SW 1271 (cell line): ENCODE results near the gene ZBTB38.

Source experiments
- DNase-seq, 2 experiments: peaks; one replicate each; lab custom pipeline; 2025; lab: John Stamatoyannopoulos, UW

The ZBTB38 gene, protein sequence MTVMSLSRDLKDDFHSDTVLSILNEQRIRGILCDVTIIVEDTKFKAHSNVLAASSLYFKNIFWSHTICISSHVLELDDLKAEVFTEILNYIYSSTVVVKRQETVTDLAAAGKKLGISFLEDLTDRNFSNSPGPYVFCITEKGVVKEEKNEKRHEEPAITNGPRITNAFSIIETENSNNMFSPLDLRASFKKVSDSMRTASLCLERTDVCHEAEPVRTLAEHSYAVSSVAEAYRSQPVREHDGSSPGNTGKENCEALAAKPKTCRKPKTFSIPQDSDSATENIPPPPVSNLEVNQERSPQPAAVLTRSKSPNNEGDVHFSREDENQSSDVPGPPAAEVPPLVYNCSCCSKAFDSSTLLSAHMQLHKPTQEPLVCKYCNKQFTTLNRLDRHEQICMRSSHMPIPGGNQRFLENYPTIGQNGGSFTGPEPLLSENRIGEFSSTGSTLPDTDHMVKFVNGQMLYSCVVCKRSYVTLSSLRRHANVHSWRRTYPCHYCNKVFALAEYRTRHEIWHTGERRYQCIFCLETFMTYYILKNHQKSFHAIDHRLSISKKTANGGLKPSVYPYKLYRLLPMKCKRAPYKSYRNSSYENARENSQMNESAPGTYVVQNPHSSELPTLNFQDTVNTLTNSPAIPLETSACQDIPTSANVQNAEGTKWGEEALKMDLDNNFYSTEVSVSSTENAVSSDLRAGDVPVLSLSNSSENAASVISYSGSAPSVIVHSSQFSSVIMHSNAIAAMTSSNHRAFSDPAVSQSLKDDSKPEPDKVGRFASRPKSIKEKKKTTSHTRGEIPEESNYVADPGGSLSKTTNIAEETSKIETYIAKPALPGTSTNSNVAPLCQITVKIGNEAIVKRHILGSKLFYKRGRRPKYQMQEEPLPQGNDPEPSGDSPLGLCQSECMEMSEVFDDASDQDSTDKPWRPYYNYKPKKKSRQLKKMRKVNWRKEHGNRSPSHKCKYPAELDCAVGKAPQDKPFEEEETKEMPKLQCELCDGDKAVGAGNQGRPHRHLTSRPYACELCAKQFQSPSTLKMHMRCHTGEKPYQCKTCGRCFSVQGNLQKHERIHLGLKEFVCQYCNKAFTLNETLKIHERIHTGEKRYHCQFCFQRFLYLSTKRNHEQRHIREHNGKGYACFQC (N-terminal part only)

DNA sequence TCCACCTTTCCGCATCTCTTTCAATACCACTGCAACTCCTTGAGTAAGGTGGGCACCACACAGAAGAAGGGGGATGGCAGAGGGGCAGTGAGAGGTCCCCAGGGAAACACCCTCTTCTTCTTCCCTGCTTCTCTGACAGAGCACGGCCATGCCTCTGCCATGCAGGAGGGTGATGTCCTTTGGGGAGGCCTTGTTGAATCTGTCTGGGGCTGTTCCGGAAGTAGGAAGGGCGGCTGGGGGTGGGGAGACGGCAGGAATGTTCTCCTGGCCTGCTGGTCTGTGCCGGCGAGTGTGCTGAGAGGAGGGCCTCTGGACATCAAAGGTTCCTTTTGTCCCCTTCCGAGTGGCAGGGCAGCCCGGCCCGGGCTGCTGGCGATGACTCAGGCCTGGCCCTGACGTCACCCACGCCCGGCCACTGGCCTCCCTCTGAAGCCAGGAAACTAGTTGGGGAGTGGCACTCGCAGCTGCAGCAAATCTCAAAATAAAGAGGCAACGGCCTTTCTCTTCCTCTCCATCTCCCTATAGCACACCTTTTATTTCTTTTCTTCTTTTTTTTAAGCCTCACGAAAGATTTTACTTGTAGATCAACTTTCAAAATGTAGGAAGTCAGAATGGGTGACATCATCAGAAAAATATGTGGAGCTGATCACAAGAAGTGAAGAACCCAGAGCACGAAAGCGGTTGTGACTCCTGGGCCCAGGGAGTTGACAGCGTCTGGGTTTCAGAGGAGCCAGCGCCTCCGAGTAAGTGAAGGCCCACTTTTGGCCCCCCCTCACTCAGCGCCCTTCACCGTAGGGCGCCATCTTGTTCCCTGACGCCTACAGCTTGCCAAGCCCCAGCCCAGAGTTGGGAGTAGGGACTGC, at the start of gene ZBTB38:
Gene ZBTB38 (plus strand): TSS at position 443 of the 863 bp plus-strand sequence. CDS start 73,885 bp downstream, outside the sequence.
- DNase-seq, result peak; percentile 89 to 94

DNA sequence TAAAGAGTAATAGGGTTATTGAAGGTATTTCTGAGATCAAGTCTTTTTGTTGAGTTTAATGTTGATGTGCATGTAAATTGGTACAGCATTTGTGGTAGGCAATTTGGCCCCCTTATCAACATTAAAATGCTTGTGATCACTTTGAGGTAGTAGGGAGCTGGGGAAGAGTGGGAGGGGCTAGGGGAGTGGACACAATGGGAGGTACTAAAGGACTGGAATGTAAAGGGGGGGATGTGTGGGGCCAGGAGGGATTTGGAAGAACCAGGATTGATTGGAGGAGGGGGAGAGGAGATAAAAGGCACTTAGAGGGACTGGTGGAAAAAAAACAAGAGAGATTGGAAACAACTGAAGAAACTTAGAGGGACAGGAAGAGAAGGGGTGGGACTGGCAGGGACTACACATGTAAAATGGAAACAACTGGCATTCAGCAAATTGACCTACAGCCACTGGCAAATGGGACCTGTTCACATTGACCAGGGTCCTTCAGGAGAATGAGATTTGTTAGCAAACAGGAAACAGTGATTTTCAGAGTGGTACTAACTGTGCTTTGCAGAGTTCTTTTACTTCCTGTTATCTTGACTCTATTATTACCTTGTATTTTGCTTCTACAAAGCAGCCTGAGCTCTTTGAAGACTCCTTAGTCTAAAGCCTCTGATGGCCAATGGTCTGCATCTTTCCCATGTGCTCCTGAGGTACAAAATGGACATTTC, 47.8 kb upstream of the ZBTB38 start:
- no peak for DNase-seq

DNA sequence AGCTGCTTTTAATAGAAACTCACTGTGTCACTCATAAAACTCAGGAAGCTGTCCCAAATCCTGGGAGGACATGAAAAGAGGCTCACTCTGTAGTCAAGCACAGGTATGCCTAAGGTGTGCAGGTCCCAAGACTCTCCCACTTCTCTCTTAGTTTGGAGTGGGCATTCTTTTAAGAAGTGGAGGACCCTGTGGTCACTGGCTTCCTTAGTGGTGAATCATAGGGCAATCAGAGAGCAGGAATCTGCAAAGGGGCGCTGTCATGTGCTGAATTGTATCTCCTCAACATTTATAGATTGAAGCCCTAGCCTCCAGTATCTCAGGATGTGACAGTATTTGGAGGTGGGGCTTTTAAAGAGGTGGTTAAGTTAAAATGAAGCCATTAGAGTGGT, 47.2 kb upstream of the ZBTB38 start:
- peak in 1 of 2 experiments; percentile 17 for DNase-seq

DNA sequence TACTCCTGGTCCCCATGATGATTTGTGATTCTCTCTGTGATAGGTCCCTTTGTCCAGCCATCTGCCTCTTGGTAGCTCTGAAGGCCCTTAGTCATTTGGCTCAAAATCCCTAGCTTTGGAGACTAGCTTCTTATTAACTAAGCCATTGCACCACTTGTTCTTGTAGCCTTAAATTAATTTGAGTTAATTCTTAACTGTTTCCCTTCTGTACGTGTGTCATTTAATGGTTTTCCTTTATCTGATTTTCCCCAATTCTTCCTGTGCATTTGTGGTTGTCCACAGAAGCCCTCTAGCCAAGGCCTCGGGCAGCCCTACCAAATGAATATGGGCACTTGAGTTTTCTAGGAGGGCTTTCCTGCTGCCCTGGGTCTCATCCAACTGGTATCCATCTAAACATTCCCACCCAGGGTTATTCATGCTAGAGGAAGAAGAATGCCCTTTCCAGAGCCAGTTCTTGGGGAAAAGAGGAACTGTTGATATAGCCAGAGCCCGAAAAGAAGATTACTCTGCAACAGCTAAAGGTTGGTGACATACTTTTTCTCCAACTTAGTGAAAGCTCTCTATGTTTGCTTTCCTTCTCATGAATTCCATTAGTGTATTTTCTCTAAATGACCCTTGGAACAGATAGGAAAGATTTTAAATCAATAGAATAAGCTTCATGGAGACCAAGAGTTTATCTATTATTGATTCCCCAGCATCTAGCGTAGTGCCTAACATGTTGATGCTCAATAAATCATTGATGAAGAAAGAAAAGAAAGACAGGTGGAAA, 44.2 kb upstream of the ZBTB38 start:
- no peak for DNase-seq

DNA sequence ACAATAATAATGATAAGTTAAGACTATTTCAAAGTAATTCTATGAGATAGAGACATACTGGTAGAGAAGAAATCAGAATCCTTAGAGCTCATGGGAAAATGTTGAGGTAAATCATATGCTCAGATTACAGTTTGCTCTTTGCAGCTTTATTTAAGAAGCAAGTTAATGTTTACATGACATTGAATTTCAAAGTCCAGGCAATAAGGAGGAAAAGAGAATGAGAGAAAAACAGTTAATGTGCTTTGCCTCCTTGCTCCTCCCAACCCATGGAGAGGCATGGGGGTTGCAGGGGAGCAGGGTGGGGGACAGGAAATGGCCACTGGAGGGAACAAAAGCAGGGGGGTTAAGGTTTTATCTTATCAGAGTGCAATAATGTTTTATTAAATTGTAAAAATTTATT, 42.2 kb upstream of the ZBTB38 start:
- DNase-seq, result no peak

DNA sequence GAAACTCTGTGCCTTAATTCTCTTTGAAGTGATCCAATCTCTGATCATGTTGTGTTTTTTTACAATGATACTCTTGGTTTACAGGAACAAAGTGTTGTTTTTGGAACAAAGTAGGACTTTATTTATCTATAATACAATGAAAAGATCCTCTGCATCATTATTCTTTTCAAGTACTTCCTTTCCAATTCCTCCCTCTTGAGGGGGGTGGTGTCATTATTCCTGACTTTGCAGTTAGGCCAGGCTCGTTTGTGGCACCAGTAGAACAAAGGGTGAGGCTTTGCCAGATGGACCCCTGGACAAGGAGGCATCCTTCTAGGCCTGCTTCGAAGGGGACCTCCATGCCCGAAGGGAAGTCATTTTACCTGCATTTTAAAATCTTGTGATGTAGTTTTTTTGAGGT, 41.7 kb upstream of the ZBTB38 start:
- DNase-seq, result no peak

DNA sequence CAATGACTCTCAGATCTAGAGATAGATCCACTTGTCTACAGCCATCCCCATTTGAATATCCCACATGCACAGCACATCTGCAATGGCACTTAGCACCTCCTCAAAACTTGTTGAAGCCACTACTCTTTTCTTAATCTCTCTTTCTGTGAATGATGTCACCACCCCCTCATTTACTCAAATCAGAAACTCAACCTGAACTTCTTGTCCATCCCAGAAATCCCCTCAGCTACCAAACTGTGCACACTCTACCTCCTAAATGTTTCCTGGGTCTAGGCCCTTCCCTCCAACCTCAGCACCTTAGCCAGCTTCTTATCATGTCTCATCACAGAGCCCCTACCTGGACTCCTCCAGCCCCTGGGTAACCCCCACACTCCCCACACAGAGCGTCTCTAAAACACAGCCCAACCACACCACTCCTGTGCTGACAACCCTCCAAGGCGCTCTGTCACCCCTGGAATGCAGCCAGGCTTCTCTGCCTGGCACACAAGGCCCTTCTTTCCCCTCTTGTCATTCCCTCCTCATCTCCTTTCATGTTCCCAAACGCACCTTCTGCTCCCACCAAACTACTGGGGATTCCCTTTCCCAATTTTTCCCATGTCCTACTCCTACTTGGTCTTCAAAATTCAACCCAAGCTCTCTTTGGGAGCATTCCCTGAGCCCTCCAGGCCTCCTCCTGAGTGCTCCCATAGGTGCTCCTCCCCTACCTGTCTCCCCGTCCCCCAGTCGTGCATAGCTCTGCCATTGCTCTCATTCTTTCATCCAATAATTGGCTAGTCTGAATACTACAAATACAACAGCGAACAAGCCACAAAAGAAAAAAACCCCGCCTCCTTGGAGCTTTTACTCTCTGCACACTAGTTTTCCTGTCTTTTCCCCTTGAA, 39.8 kb upstream of the ZBTB38 start:
- no peak for DNase-seq

DNA sequence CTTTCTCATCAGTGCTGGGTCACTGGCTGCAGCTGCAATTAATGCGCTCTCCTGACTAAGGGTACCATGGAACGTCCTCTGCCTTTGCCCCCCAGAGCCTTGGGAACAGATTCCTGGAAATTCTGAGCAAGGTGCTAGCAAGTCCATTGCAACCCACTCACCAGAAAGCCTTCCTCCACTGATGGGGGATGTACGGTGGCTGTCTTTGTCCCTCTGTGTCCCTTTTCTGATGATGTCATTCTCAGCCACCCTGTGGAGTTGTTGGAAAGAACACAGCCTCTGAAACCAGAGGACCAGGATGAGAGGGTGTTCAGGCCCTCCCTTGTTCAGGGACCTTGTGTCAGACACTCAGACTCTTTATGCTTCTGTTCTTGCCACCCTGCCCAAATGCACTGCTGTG, 38.1 kb upstream of the ZBTB38 start:
- no peak for DNase-seq

DNA sequence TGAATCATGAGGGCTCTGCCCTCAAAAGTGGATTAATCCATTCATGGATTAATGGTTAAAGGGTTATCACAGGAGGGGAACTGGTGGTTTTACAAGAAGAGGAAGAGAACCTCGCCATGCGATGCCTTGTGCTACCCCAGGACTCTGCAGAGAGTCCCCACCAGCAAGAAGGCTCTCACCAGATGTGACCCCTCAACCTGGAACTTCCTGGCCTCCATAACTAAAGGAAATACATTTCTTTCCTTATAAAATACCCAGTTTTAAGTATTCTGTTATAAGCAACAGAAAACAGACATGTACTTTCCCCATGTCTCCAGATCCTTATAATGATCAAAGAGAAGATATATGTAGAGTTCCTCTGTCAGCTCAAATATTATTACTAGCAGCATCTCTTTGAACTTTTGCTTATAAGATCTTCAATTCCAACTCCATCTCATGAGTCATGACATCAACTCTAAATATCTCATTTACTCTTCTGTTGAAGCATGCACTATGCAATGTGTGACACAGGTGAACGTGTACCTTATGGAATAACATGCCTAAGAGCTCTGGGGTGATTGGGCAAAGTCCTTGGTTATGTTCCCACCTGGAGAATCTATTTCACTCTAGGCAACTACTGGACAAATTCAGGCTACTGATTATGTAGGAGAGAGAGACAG, 37.5 kb upstream of the ZBTB38 start:
- DNase-seq, result no peak

DNA sequence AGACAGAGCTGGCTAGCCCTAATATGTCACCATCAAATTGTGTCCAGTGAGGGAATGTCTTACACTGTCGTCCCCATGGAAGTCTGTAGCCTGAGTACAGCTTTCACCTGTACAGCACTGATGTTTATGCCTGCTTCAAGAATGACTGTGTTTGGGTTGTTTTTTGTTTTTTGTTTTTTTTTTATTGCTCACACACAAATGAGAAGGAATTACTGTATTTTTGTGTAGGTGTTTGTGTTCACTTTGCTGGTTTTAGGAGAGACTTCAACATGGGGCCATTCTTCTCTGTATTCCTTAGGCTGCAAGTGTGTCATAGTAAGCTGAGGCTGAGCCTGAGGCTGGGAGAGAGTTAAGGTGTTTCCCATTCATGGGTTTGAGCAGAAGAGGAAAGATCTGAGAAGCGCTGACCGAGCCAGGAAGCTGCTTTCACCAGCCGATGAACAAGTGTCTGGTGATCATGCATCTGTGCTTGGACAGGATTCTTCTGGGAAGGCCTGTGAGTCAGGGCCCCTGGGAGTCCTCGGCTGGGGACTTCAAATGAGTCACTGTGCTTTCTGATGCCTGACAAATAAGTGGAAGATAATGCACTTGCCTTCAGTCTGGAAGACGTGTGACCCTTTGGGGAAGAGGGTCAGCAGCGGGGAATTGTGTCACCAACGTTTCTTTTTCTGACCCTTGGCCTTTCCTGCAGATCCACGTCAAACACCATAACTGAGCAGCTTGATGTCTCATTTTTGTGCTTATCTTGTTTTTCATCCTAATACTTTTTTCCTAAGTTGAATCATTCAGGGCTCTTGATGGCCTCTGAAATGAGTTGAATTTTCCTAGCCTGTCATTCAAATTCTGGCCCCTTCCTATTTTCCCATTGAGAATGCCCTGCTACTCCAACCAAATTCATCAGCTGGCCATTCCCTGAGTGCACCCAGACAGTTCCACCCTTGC, 36.7 kb upstream of the ZBTB38 start:
- DNase-seq, result peak; percentile 13 to 54

DNA sequence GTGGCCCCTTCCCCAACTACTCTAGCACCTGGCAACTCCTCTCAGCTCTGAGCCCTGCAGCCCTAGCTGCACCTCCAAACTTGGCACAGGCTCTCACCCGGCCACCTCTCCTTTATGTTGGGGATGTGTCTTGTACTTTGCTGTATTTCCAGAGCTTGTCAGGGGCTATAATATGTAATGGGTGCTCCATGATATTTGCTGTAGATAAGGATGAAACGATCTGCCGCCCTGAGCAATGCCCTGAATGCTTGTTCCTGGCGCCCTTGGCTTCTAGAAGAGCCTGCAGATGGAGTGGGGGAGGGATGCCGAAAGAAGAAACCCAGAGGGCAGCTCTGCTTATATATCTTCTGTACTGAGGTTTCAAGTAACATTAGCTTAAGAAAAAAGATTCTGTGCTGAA, 35.9 kb upstream of the ZBTB38 start:
- no peak for DNase-seq

DNA sequence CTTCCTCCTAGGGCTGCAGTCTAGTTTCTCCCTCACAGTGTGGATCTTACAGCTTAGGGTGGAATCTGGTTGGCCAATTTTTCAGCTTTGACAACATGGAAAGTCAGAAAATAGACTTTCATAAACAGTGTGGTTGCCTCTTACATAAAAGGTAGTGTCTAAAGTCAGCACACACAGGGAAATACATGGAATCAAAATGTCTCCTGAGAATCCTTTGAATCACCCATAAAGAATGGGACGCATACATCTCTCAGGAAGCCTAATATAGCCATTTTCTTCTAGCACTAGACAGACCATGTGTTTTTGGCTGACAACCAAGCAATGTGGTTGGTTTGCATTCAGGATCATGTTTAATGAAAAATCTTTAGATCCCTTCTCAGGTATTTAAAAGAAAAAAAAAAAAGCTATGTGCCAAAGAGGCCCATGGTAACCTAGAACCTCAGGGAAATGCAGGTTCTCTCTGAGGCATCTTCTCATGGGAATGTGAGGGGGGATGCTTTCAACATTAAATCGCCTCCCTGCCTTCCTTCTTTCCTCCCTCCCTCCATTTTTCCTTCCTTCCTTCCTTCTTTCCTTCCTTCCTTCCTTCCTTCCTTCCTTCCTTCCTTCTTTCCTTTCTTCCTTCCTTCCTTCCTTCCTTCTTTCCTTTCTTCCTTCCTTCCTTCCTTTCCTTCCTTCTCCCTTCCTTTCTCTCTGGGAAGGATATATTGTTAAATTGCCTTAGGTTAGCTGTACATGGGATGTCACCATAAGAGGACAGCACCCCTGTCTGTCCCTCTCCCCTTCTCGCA, 34.3 kb upstream of the ZBTB38 start:
- no peak for DNase-seq

DNA sequence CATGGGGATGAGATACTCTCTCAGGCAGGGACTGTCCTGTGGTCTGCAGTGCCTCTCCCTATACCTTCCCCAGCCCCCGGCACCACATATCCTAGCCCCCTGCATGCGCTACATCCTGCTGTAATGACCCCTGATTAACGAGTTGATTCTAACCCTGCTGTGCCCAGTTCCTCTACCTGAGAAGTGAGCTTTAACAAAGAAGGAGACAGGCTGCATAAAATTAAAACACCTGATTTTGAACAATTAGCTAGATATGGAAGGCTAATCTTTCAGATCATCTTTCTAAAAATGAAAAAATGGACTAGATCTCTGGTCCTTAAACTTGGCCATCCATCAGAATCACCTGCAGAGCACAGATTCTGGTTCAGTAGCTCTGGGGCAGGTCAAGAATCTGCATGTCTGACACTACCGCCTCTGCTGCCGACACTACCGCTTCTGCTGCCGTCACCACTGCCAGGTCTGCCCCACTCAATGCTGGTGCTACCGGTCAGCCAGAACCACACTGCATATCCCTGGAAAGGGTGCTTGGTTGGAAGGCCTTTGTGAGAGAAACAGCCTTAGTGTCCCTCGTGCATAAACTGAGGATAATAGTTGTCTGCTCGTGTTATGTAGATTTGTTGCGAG, 33.6 kb upstream of the ZBTB38 start:
- no peak for DNase-seq

DNA sequence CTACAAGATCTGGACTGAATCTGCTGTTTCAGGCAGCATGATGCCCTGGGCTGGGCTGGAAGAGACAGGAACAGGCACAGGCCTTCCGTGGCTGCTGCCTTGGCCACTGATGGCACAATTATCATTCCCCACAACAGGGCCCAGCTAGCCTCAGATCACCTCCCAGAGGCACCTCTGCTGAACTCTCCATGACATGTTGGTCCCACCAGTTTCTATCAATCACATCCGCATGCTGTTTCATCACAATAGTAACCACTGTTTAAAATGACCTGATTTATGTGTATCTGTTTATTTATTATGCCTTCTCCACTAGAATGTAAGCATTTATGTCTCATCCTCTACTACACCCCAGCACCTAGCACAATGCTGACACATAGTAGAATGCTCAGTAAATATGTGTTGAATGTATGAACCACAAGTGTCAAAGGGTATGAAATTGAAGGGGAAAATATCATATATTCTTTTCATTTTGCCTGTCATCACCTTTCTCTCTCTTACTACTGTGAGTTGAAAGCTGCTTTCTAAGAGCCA, 32.7 kb upstream of the ZBTB38 start:
- DNase-seq, result no peak

DNA sequence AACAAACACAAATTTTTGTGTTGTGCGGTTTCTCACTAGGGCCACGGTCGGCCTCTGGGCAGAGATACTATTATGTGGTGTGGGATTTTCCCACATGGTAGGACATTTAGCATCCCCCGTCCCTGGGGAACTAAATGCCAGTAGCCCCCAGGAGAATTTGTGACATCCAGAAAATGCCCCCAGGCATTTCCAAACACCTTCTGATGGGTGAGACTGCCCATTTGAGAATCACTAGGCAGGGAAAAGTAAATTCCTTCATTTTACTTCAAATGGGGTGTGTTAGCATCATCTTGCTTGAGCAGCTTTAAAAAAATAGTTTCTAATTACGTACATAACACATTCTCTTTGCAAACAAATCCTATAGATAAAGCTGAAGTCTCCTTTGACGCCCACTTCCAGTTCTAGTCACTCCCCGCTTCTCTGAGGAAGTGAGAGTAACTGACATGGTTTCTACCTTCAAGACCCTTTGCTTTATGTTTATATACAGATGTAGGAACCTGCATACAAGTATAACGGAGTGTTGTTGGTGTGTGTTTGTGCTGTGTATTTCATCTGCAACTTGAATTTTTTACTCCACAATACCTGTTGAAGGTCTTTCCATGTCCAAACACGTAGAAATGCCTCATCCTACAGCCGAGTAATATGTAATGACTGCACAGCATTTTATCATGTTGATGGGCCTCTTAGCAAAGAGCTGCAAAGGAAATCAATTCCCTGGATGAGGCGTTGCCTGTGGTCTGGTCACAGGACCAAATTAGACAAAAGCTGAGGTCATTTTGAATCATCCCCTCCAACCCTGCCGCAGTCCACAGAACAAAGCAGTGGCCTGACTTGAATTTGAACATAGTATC, 31.4 kb upstream of the ZBTB38 start:
- no peak for DNase-seq
